ENCODE results near the gene BCL2L12.

DNA sequence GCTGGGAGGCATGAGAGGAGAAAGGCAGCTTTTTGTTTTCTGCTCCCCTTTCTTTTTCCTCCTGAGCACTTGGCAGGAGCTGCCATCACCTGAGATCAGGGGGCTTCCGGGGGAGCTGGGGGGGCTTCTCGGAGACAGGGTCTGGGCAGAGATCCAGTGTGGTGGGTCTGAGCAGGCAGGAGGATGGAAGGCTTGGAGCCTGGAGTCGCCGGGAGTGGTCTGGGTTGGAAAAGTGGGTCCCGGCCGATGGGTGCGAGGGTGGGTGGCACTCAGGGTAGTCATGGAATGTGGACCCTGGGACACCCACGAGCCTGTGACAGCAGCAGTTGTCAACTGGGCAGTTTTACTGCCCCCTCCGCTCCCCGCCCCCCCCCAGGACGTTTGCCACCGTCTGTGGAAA lies 21.4 kb downstream of the BCL2L12 start:
- no peak for TF ChIP-seq TARDBP (IDR thresholded peaks at IDR 0.05)
- TF ChIP-seq FOXK2 (IDR thresholded peaks at IDR 0.05), result no peak
- no peak for TF ChIP-seq BHLHE40 (IDR thresholded peaks at IDR 0.05; ENCODE audit: borderline replicate concordance)
- no peak for TF ChIP-seq PKNOX1 (IDR thresholded peaks at IDR 0.05)
- no peak for TF ChIP-seq CTBP1 (IDR thresholded peaks at IDR 0.05; ENCODE audit: borderline replicate concordance)
- TF ChIP-seq FOXM1 (IDR thresholded peaks at IDR 0.05; ENCODE audit: borderline replicate concordance), result no peak
- TF ChIP-seq SP1 (IDR thresholded peaks at IDR 0.05), result no peak
- no peak for TF ChIP-seq HDGF (IDR thresholded peaks at IDR 0.05; ENCODE audit: borderline replicate concordance)
- TF ChIP-seq SUZ12 (IDR thresholded peaks at IDR 0.05), result no peak
- no peak for TF ChIP-seq LEF1 (IDR thresholded peaks at IDR 0.05; ENCODE audit: borderline replicate concordance)
